Left cardiac atrium (tissue), 4 donors: ENCODE measurements around the gene MFSD12. TPM values are rescaled to one million over a fixed set of nuclear protein-coding genes. Genes with fewer than 3 reads are reported as not detected.
"Not testable (repeated sequence)": the region's sequence is repeated elsewhere in the genome, so short reads cannot be mapped to it uniquely, and the experiment has no call there.

Experiments used
- ATAC-seq, 2 donors: fragments of 200-7000 bp; cut with Tn5 transposase; one replicate each; pipeline ENCODE4 v1.9.1; 2020; ENCODE audit warnings: mild to moderate bottlenecking in 2 of 2, moderate library complexity in 2 of 2
- DNase-seq: peaks from one replicate; pipeline ENCODE4 v3.0.0-alpha.2; 2020
- intact Hi-C, 2 donors: fragments of 100-400 bp; cut with DNase I; formaldehyde crosslinking; loops; one replicate each; pipeline versions ENCODE4 v1.14.1 to v1.15.1; 2022 to 2023
- total RNA-seq, 2 donors: library from RNA; stranded (reverse); fragmentation: NEBNext Ultra II Directional; extraction: Animal tissue kit (Norgen Biotek cat#: 25700); gene quantifications; one replicate each; pipeline ENCODE4 v1.2.1, GENCODE V29; 2021
- donor health status: DM: no; HTN: yes; CAD: no.
- donor health status: DM: no; HTN: yes; CAD: no; lungs with severe emphysema.
- donor health status: DM: yes; HTN: yes; CAD: no.
- donor health status: Dilated cardiomyopathy.

MFSD12 gene
- total RNA-seq, 2 donors from 2014 or later = 29.8 to 40.4 TPM

DNA sequence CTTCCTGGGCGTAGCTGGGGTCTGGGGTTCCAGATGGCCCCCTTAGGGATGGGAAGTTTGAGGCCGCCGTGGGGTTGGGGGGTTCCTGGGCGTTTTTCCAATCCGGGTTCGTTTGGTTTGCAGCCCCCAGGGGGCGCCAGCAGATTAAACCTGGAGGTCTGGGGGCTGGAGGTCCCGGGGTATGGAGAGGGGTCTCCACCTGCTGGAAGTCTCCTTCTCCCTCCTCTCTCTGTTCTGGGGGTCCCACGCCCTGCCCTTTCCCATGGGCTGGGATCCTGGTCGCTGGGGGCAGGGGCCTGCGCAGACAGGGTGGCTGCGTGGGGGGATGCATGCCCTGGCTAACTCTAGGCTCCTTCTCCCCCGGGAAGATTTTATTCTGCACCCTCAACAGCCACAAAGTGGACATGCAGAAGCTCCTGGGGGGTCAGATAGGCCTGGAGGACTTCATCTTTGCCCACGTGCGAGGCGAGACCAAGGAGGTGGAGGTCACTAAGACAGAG, 28.8 kb upstream of the MFSD12 start:
- ATAC-seq = peak in 1 of 2 donors; percentile 33
- DNase-seq = no peak
- intact Hi-C loops = loop anchor here in 1 of 2 donors (2.0 kb wide), 1 partner anchor 33 kb away; no protein-coding TSS in a partner anchor

GRCh38 chr19:3585301-3586126, 28.1 kb upstream of the MFSD12 start, which contains the start of gene GIPC3:
GIPC3 (plus strand) TSS chr19:3585478; CDS start chr19:3585598, 120 bp downstream.
- ATAC-seq = no peak
- intact Hi-C loops = loop anchor here in 1 of 2 donors (2.0 kb wide), 1 partner anchor 33 kb away; no protein-coding TSS in a partner anchor
- no peak for DNase-seq

DNA sequence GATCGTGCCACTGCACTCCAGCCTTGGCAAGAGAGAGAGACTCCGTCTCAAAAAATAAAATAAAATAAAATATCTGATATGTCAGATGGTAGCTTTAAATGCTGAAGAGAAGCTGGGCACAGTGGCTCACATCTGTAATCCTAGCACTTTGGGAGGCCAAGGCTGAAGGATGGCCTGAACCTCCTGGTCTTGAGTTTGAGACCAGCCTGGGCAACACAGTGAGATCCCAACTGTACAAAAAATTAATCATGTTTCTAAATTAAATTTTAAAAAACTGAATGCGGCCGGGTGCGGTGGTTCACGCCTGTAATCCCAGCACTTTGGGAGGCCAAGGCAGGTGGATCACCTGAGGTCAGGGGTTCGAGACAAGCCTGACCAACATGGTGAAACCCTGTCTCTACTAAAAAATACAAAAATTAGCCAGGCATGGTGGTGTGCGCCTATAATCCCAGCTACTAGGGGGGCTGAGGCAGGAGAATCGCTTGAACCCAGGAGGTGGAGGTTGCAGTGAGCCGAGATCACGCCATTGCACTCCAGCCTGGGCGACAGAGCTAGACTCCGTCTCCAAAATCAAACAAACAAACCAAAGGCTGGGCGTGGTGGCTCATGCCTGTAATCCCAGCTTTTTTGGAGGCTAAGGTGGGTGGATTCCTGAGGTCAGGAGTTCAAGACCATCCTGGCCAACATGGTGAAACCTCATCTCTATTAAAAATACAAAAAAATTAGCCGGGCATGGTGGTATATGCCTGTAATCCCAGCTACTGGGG, 26.8 kb upstream of the MFSD12 start:
- DNase-seq, intact Hi-C loops, ATAC-seq: not testable (repeated sequence)

- ATAC-seq, intact Hi-C loops: not testable (repeated sequence)
Measured at GRCh38 chr19:3581792-3582191, 24.4 kb upstream of the MFSD12 start.

GRCh38 chr19:3580156-3580934, 23.0 kb upstream of the MFSD12 start:
- ATAC-seq (peak in 1 of 2 donors; percentile 57), DNase-seq (no peak)
- intact Hi-C loops = no loop called here

More at GRCh38 chr19:3581792-3582191, 24.4 kb upstream of the MFSD12 start:
- DNase-seq = not testable (repeated sequence)

- intact Hi-C loops = loop anchor here in 1 of 2 donors (5.0 kb wide), 1 partner anchor 39 kb away; no protein-coding TSS in a partner anchor
- ATAC-seq = no peak
- no peak for DNase-seq
Measured at GRCh38 chr19:3578390-3578789, 21.0 kb upstream of the MFSD12 start.

DNA sequence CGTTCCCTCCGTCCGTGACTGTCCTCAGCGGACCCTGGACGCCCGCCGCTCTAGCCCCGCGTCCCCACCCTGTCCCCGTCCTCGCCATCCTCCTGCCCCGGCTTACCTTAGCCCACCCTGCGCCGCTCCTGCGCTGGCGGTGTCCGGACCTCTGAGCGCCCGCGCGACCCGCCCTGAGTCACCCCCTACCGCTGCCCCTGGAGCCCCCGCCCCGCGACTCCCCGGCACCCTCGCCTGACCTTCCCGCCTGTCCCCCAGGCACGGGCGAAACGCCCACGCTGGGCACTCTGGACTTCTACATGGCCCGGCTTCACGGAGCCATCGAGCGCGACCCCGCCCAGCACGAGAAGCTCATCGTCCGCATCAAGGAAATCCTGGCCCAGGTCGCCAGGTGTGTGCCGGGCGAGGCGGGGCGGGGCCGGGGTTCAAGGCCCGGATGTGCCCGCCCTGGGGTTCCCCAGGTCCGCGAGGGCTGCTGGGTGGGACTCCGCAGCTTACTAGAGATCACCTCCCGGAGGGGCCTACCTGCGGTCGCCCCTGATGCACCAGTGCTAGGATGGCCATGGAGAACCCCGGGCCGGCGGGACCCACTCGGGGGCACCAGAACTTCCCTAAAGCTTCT, 20.4 kb upstream of the MFSD12 start:
- intact Hi-C loops = loop anchor here in 1 of 2 donors (5.0 kb wide), 1 partner anchor 39 kb away; no protein-coding TSS in a partner anchor
- no peak for ATAC-seq
- DNase-seq = no peak

- ATAC-seq (peak; percentile 16 to 32), DNase-seq (peak; percentile 74)
- intact Hi-C loops = loop anchor here in 1 of 2 donors (5.0 kb wide), 1 partner anchor 40 kb away; no protein-coding TSS in a partner anchor
Measured at GRCh38 chr19:3576696-3577443, 19.5 kb upstream of the MFSD12 start.

- no peak for ATAC-seq
- intact Hi-C loops = loop anchor here in 1 of 2 donors (5.0 kb wide), 1 partner anchor 41 kb away; no protein-coding TSS in a partner anchor
Measured at GRCh38 chr19:3575949-3576673, 18.7 kb upstream of the MFSD12 start.

DNA sequence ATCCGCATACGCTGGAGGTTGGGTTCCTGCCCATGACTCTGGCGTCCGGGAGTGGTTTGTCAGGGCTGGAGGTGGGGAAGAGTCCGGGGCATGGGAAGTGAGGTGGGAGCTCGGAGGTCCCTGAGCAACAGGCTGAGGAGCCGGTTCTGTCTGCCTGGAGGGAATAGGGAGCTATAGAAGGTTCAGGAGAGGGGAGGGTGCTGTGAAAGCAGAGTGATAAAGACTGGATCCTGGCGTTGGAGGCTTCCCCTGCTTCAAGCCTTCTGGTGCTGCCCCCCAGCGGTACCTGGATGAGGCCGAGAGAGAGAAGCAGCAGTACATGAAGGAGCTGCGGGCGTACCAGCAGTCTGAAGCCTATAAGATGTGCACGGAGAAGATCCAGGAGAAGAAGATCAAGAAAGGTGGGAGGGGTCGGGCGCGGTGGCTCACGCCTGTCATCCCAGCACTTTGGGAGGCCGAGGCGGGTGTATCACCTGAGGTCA, 17.9 kb upstream of the MFSD12 start:
- no peak for ATAC-seq
- no peak for DNase-seq
- intact Hi-C loops = loop anchor here in 1 of 2 donors (5.0 kb wide), 1 partner anchor 42 kb away; no protein-coding TSS in a partner anchor

More at GRCh38 chr19:3575949-3576673, 18.7 kb upstream of the MFSD12 start:
- peak; percentile 43 for DNase-seq

GRCh38 chr19:3573858-3574637, 16.7 kb upstream of the MFSD12 start:
- intact Hi-C loops = no loop called here
- ATAC-seq (peak; percentile 16 to 52), DNase-seq (peak; percentile 93)

- peak; percentile 57 for DNase-seq
- ATAC-seq = peak; percentile 4 to 8
- intact Hi-C loops = no loop called here
Measured at GRCh38 chr19:3573162-3573857, 15.9 kb upstream of the MFSD12 start.

DNA sequence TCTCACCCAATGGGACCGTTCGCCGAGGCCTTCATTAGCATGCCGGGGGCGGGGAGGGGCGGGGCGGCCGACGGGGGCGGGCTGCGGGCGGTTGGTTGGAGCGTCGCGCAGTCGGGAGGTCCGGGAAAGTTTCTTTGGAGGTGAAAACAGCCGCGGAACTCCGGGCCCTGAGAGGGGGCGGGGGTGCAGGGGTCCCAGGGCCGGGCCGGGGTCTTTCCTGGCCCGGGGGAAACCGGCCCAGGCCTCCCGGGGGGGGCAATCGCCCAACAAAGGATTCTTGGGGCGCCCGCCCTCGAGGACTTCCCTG, 15.4 kb upstream of the MFSD12 start, which contains the start of gene HMG20B:
Gene HMG20B, plus strand, starts transcription at position 90 of the 307 bp plus-strand sequence. CDS start 366 bp downstream, outside the sequence.
- DNase-seq = no peak
- no peak for ATAC-seq
- intact Hi-C loops = no loop called here

- DNase-seq = peak; percentile 100
- intact Hi-C loops = no loop called here
- peak; percentile 96 to 97 for ATAC-seq
Measured at GRCh38 chr19:3572132-3572854, 14.9 kb upstream of the MFSD12 start.
